Iris pigment epithelial cell (primary cell): ENCODE data around the gene MVD.

Source experiments
- DNase-seq: peaks from one replicate; pipeline ENCODE4 v3.0.0-alpha.2; 2011; ENCODE audit warnings: low read depth

MVD gene

GRCh38 chr16:88662843-88663606 is at the start of gene MVD:
MVD (minus strand) TSS chr16:88663091; CDS start chr16:88663080, 11 bp downstream.
- DNase-seq = peak; percentile 98

- no peak for DNase-seq
These were observed 49.6 kb upstream of the MVD start for GRCh38 chr16:88712362-88712979.

GRCh38 chr16:88711750-88712340 is 49.0 kb upstream of the MVD start:
- DNase-seq = no peak

GRCh38 chr16:88710556-88710955 is 47.7 kb upstream of the MVD start:
- DNase-seq = no peak

- DNase-seq = no peak
These were observed 44.3 kb upstream of the MVD start for GRCh38 chr16:88706965-88707826.

GRCh38 chr16:88706229-88706964 is 43.5 kb upstream of the MVD start, which contains the start of the genes CTU2 and RNF166:
CTU2 (plus strand) TSS chr16:88706503; CDS start chr16:88706531, 28 bp downstream.
RNF166 (minus strand) TSS chr16:88706408; CDS start chr16:88706325, 83 bp downstream.
- DNase-seq = peak; percentile 86

GRCh38 chr16:88705801-88706228 is 42.9 kb upstream of the MVD start:
- DNase-seq = no peak

GRCh38 chr16:88705076-88705684 is 42.3 kb upstream of the MVD start:
- DNase-seq = peak; percentile 45

GRCh38 chr16:88703486-88704309 is 40.8 kb upstream of the MVD start:
- no peak for DNase-seq

- no peak for DNase-seq
These were observed 39.7 kb upstream of the MVD start for GRCh38 chr16:88702371-88703210.

GRCh38 chr16:88701581-88702370 is 38.9 kb upstream of the MVD start:
- DNase-seq = no peak

- DNase-seq = peak; percentile 96
These were observed 38.0 kb upstream of the MVD start for GRCh38 chr16:88700636-88701482.

GRCh38 chr16:88700322-88700635 is 37.4 kb upstream of the MVD start:
- DNase-seq = no peak

GRCh38 chr16:88699180-88699579 is 36.3 kb upstream of the MVD start:
- DNase-seq = no peak

- DNase-seq = no peak
These were observed 35.8 kb upstream of the MVD start for GRCh38 chr16:88698646-88699045.

- DNase-seq = no peak
These were observed 35.1 kb upstream of the MVD start for GRCh38 chr16:88697831-88698615.
